ENCODE data around the gene PIGU. TPM values are rescaled to one million over a fixed set of nuclear protein-coding genes. Genes with fewer than 3 reads are reported as not detected.

The PIGU gene
- total and polyA plus RNA-seq, 4 donors, result 6.4 to 10.0 (median 7.2) TPM

- H3K36me3 ChIP-seq (ENCODE audit: control insufficient read depth in 4 of 4, insufficient read depth in 3 of 4, low read depth in 1 of 4, low read length in 3 of 4), result peaks cover 0 to 2% (median 0%) of the 10 kb centered on the region in 4 donors
- peaks cover 0 to 2% (median 0%) of the 10 kb centered on the region in 4 donors for H3K4me1 ChIP-seq (ENCODE audit: control insufficient read depth in 4 of 4, insufficient read depth in 4 of 4, low read length in 3 of 4)
- TF ChIP-seq, protein P1, sequence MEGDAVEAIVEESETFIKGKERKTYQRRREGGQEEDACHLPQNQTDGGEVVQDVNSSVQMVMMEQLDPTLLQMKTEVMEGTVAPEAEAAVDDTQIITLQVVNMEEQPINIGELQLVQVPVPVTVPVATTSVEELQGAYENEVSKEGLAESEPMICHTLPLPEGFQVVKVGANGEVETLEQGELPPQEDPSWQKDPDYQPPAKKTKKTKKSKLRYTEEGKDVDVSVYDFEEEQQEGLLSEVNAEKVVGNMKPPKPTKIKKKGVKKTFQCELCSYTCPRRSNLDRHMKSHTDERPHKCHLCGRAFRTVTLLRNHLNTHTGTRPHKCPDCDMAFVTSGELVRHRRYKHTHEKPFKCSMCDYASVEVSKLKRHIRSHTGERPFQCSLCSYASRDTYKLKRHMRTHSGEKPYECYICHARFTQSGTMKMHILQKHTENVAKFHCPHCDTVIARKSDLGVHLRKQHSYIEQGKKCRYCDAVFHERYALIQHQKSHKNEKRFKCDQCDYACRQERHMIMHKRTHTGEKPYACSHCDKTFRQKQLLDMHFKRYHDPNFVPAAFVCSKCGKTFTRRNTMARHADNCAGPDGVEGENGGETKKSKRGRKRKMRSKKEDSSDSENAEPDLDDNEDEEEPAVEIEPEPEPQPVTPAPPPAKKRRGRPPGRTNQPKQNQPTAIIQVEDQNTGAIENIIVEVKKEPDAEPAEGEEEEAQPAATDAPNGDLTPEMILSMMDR (IDR thresholded peaks at IDR 0.05; ENCODE audit: low read depth, low read length, missing input control), result no peak
- TF ChIP-seq GABPA (IDR thresholded peaks at IDR 0.05 in 1 of 2, conservative IDR thresholded peaks at IDR 0.05 in 1 of 2) (no peak), SP1 (IDR thresholded peaks at IDR 0.05) (no peak), EGR1 (IDR thresholded peaks at IDR 0.05; ENCODE audit: low read depth in 2 of 2) (no peak), RXRA (IDR thresholded peaks at IDR 0.05) (no peak), NR2F2 (IDR thresholded peaks at IDR 0.05) (no peak), TAF1 (conservative IDR thresholded peaks at IDR 0.05) (no peak), YY1 (IDR thresholded peaks at IDR 0.05) (no peak), RAD21 (IDR thresholded peaks at IDR 0.05) (no peak), FOXA2 (IDR thresholded peaks at IDR 0.05) (no peak)
- TF ChIP-seq, protein P2, sequence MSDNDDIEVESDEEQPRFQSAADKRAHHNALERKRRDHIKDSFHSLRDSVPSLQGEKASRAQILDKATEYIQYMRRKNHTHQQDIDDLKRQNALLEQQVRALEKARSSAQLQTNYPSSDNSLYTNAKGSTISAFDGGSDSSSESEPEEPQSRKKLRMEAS (IDR thresholded peaks at IDR 0.05), result no peak
- TF ChIP-seq, protein P3, sequence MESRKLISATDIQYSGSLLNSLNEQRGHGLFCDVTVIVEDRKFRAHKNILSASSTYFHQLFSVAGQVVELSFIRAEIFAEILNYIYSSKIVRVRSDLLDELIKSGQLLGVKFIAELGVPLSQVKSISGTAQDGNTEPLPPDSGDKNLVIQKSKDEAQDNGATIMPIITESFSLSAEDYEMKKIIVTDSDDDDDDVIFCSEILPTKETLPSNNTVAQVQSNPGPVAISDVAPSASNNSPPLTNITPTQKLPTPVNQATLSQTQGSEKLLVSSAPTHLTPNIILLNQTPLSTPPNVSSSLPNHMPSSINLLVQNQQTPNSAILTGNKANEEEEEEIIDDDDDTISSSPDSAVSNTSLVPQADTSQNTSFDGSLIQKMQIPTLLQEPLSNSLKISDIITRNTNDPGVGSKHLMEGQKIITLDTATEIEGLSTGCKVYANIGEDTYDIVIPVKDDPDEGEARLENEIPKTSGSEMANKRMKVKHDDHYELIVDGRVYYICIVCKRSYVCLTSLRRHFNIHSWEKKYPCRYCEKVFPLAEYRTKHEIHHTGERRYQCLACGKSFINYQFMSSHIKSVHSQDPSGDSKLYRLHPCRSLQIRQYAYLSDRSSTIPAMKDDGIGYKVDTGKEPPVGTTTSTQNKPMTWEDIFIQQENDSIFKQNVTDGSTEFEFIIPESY (IDR thresholded peaks at IDR 0.05), result no peak
- TF ChIP-seq, protein P4, sequence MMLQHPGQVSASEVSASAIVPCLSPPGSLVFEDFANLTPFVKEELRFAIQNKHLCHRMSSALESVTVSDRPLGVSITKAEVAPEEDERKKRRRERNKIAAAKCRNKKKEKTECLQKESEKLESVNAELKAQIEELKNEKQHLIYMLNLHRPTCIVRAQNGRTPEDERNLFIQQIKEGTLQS (IDR thresholded peaks at IDR 0.05), result no peak
- WGBS, result 85% methylated on average over 2 of the region's 2 CpGs
- H3K4me3 ChIP-seq (ENCODE audit: low read depth in 1 of 3, low read length in 3 of 3), result no peak overlapping the region
- DNase-seq (ENCODE audit: low spot score), result no peak
- no peak overlapping the region for H3K9ac ChIP-seq (ENCODE audit: low read depth in 1 of 2, low read length in 2 of 2)
- H3K27ac ChIP-seq (ENCODE audit: low read depth in 1 of 2, low read length in 2 of 2), result no peak overlapping the region
- H3K27me3 ChIP-seq (ENCODE audit: control insufficient read depth in 4 of 4, insufficient read depth in 4 of 4, low read length in 3 of 4), result no peaks in the 10 kb centered on the region
- H3K9me3 ChIP-seq (ENCODE audit: control insufficient read depth in 4 of 4, low read length in 3 of 4), result no peaks in the 10 kb centered on the region
These were observed 48.9 kb downstream of the PIGU start for GRCh38 chr20:34628026-34628425.

GRCh38 chr20:34627458-34627857 is 49.4 kb downstream of the PIGU start:
- Histone ChIP-seq H3K36me3 (ENCODE audit: control insufficient read depth in 4 of 4, insufficient read depth in 3 of 4, low read depth in 1 of 4, low read length in 3 of 4) (peaks cover 0 to 4% (median 0%) of the 10 kb centered on the region in 4 donors), H3K4me1 (ENCODE audit: control insufficient read depth in 4 of 4, insufficient read depth in 4 of 4, low read length in 3 of 4) (no peaks in the 10 kb centered on the region), H3K9ac (ENCODE audit: low read depth in 1 of 2, low read length in 2 of 2) (no peak overlapping the region), H3K9me3 (ENCODE audit: control insufficient read depth in 4 of 4, low read length in 3 of 4) (no peaks in the 10 kb centered on the region), H3K27me3 (ENCODE audit: control insufficient read depth in 4 of 4, insufficient read depth in 4 of 4, low read length in 3 of 4) (no peaks in the 10 kb centered on the region), H3K27ac (ENCODE audit: low read depth in 1 of 2, low read length in 2 of 2) (no peak overlapping the region), H3K4me3 (ENCODE audit: low read depth in 1 of 3, low read length in 3 of 3) (no peak overlapping the region)
- WGBS, result 77% methylated on average over 5 of the region's 5 CpGs
- TF ChIP-seq FOXA1 (IDR thresholded peaks at IDR 0.05) (no peak), RXRA (IDR thresholded peaks at IDR 0.05) (no peak), YY1 (IDR thresholded peaks at IDR 0.05) (no peak), HNF4A (conservative IDR thresholded peaks at IDR 0.05) (no peak), FOXA2 (IDR thresholded peaks at IDR 0.05) (no peak), REST (IDR thresholded peaks at IDR 0.05) (no peak)
- TF ChIP-seq, protein P3 (IDR thresholded peaks at IDR 0.05), result no peak
- TF ChIP-seq, protein P4 (IDR thresholded peaks at IDR 0.05), result no peak
- no peak for DNase-seq (ENCODE audit: low spot score)
